Erythroblast (primary cell): ENCODE data around the gene SAXO2.

Experiments used
- GATA1 ChIP-seq: IDR thresholded peaks from 2 replicates; pipeline ENCODE4 v1.6.1; 2011; ENCODE audit warnings: low read depth, mild to moderate bottlenecking, control low read depth, low read length, moderate library complexity
- POLR2A ChIP-seq: IDR thresholded peaks from 2 replicates; pipeline ENCODE4 v1.6.1; 2011; ENCODE audit warnings: mild to moderate bottlenecking, low read length

GRCh38 chr15:82298032-82298431 is 35.4 kb downstream of the SAXO2 start:
- TF ChIP-seq POLR2A (no peak), GATA1 (no peak)
